Endothelial cell of hepatic sinusoid (primary cell): Measurements from ENCODE around the gene DAO.

Source experiments
- in situ Hi-C: cut with HindIII; loops from 2 replicates; pipeline ENCODE4 v1.10.0; 2017; ENCODE audit warnings: low sequenced_read_pairs

The DAO gene

GRCh38 chr12:108865169-108865568 is 14.7 kb upstream of the DAO start:
- in situ Hi-C loops = loop anchor here (5.0 to 10.0 kb wide), 3 partner anchors 47 to 230 kb away; partner anchors contain the start of genes ALKBH2 and UNG

- in situ Hi-C loops = loop anchor here (5.0 to 10.0 kb wide), 3 partner anchors 46 to 229 kb away; partner anchors contain the start of genes ALKBH2 and UNG
Observed at GRCh38 chr12:108866083-108866482, 13.8 kb upstream of the DAO start.

GRCh38 chr12:108868781-108869180 is 11.1 kb upstream of the DAO start:
- in situ Hi-C loops = loop anchor here (5.0 to 10.0 kb wide), 3 partner anchors 44 to 226 kb away; partner anchors contain the start of genes ALKBH2 and UNG

- in situ Hi-C loops = no loop called here
Observed at GRCh38 chr12:108875280-108875679, 4.6 kb upstream of the DAO start.

GRCh38 chr12:108875682-108876361 is 4.1 kb upstream of the DAO start:
- in situ Hi-C loops = no loop called here

- in situ Hi-C loops = no loop called here
Observed at GRCh38 chr12:108876550-108876949, 3.3 kb upstream of the DAO start.

- in situ Hi-C loops = no loop called here
Observed at GRCh38 chr12:108881953-108882352, 2.1 kb downstream of the DAO start.

GRCh38 chr12:108884116-108885012 is 4.5 kb downstream of the DAO start:
- in situ Hi-C loops = no loop called here

GRCh38 chr12:108886873-108887629 is 7.2 kb downstream of the DAO start:
- in situ Hi-C loops = no loop called here

- in situ Hi-C loops = no loop called here
Observed at GRCh38 chr12:108888031-108888430, 8.1 kb downstream of the DAO start.

GRCh38 chr12:108890208-108890607 is 10.3 kb downstream of the DAO start:
- in situ Hi-C loops = no loop called here

GRCh38 chr12:108895220-108895802 is 15.4 kb downstream of the DAO start:
- in situ Hi-C loops = no loop called here

- in situ Hi-C loops = no loop called here
Observed at GRCh38 chr12:108896336-108896735, 16.4 kb downstream of the DAO start.

- in situ Hi-C loops = no loop called here
Observed at GRCh38 chr12:108896817-108897216, 16.9 kb downstream of the DAO start.

- in situ Hi-C loops = no loop called here
Observed at GRCh38 chr12:108899145-108899544, 19.3 kb downstream of the DAO start.

- in situ Hi-C loops = no loop called here
Observed at GRCh38 chr12:108905725-108906124, 25.8 kb downstream of the DAO start.

- in situ Hi-C loops = no loop called here
Observed at GRCh38 chr12:108906971-108907370, 27.1 kb downstream of the DAO start.

- in situ Hi-C loops = no loop called here
Observed at GRCh38 chr12:108907839-108908351, 28.0 kb downstream of the DAO start.

- in situ Hi-C loops = loop anchor here (5.0 kb wide), 2 partner anchors 43 to 107 kb away; no protein-coding TSS in a partner anchor
Observed at GRCh38 chr12:108910336-108910735, 30.4 kb downstream of the DAO start.

GRCh38 chr12:108911915-108912314 is 32.0 kb downstream of the DAO start:
- in situ Hi-C loops = loop anchor here (5.0 kb wide), 2 partner anchors 45 to 105 kb away; no protein-coding TSS in a partner anchor
